Loucy (cell line): ENCODE data around the gene UBE3D.

ENCODE experiments used
- CTCF ChIP-seq: fragments of 200-600 bp; sonication (generic); conservative IDR thresholded peaks from 2 replicates; pipeline ENCODE4 v1.5.1; 2014; ENCODE audit warnings: mild to moderate bottlenecking, antibody characterized with exemption, low read length
- EZH2phosphoT487 ChIP-seq: fragments of 200-600 bp; IDR thresholded peaks from 2 replicates; pipeline ENCODE4 v1.6.1; 2018; ENCODE audit warnings: antibody characterized with exemption, mild to moderate bottlenecking, moderate library complexity, borderline replicate concordance

DNA sequence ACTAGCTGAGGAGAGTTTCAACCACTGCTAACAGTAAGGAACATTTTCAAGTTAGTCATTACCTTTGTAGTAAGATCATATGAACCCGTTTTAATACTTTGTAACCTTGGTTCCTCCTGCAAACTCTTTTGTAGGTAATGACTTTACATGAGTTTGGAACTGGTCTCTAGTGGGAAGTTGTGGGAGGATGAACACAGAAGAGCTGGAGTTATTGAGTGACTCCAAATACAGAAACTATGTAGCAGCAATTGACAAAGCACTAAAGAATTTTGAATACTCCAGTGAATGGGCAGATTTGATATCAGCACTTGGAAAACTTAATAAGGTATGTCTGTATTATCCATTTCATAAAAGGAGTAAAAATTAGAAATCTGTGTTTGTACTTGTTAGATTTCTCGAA is 31.1 kb upstream of the UBE3D start:
- TF ChIP-seq CTCF (no peak), EZH2phosphoT487 (no peak)
